NT2/D1 (cell line): ENCODE results near the gene CFH.

Experiments
- DNase-seq: peaks from one replicate; pipeline ENCODE4 v3.0.0-alpha.2; 2011; ENCODE audit warnings: low read depth, low spot score
- H3K27me3 ChIP-seq: 2 replicates; pipeline ENCODE4 v1.6.0; 2011; ENCODE audit warnings: mild to moderate bottlenecking; ENCODE audit not compliant: insufficient read length, insufficient read depth
- H3K36me3 ChIP-seq: 2 replicates; pipeline ENCODE4 v1.6.1; 2011; ENCODE audit warnings: mild to moderate bottlenecking, low read length, mixed read lengths; ENCODE audit not compliant: insufficient read depth, insufficient read length
- H3K4me1 ChIP-seq: 2 replicates; pipeline ENCODE4 v1.5.1; 2011; ENCODE audit not compliant: insufficient read depth, insufficient read length
- H3K4me3 ChIP-seq: 2 replicates; pipeline ENCODE4 v1.5.1; 2011; ENCODE audit warnings: low read depth; ENCODE audit not compliant: insufficient read length
- H3K9ac ChIP-seq: 2 replicates; pipeline ENCODE4 v1.6.0; 2011; ENCODE audit warnings: low read depth; ENCODE audit not compliant: insufficient read length
- H3K9me3 ChIP-seq: 2 replicates; pipeline ENCODE4 v1.5.1; 2011; ENCODE audit warnings: mild to moderate bottlenecking, low read length; ENCODE audit not compliant: insufficient read depth
- SUZ12 ChIP-seq: IDR thresholded peaks from 2 replicates; pipeline ENCODE4 v1.6.1; 2011; ENCODE audit not compliant: insufficient read length, insufficient read depth; ENCODE audit errors: extremely low read depth
- YY1 ChIP-seq: IDR thresholded peaks from 2 replicates; pipeline ENCODE4 v1.6.1; 2011; ENCODE audit not compliant: insufficient read length, insufficient read depth
- ZNF274 ChIP-seq: IDR thresholded peaks from 2 replicates; pipeline ENCODE4 v1.6.1; 2011; ENCODE audit warnings: mild to moderate bottlenecking, low read depth, low read length

CFH gene

GRCh38 chr1:196651079-196651478 is 764 bp upstream of the CFH start:
- Histone ChIP-seq H3K9ac (no peak overlapping the region), H3K27me3 (no peaks in the 10 kb centered on the region), H3K4me1 (no peaks in the 10 kb centered on the region), H3K4me3 (no peak overlapping the region), H3K9me3 (no peaks in the 10 kb centered on the region), H3K36me3 (no peaks in the 10 kb centered on the region)
- no peak for TF ChIP-seq ZNF274
- no peak for TF ChIP-seq SUZ12
- no peak for TF ChIP-seq YY1
- DNase-seq: no peak

GRCh38 chr1:196654271-196654670 is 2.4 kb downstream of the CFH start:
- Histone ChIP-seq H3K4me1 (no peaks in the 10 kb centered on the region), H3K4me3 (no peak overlapping the region), H3K9me3 (no peaks in the 10 kb centered on the region), H3K27me3 (no peaks in the 10 kb centered on the region), H3K9ac (no peak overlapping the region), H3K36me3 (no peaks in the 10 kb centered on the region)
- no peak for TF ChIP-seq ZNF274
- TF ChIP-seq SUZ12: no peak
- TF ChIP-seq YY1: no peak
- no peak for DNase-seq

DNA sequence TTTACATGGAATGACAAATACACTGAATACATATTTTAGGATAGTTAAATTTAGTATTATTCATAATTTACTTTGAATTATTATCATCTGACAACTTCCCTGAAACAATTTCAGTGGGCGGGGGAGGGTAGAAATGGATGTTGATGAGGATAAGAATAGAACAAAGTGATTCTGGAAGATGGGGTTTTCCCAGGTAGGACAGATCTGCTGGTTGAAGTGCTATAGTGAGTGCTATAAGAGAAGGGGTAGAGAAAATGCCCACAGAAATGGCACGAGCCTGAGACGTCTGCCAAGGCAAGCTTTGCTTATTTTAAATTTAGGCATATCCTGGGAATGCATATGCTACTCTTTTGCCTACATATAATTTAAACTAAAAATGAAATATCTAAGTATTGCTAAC is 3.2 kb downstream of the CFH start:
- DNase-seq: no peak
- Histone ChIP-seq H3K4me3 (no peak overlapping the region), H3K36me3 (no peaks in the 10 kb centered on the region), H3K4me1 (no peaks in the 10 kb centered on the region), H3K27me3 (no peaks in the 10 kb centered on the region), H3K9me3 (no peaks in the 10 kb centered on the region), H3K9ac (no peak overlapping the region)
- TF ChIP-seq SUZ12 (no peak), YY1 (no peak), ZNF274 (no peak)

GRCh38 chr1:196655494-196655893 is 3.7 kb downstream of the CFH start:
- Histone ChIP-seq H3K4me3 (no peak overlapping the region), H3K27me3 (no peaks in the 10 kb centered on the region), H3K36me3 (no peaks in the 10 kb centered on the region), H3K9me3 (no peaks in the 10 kb centered on the region), H3K4me1 (no peaks in the 10 kb centered on the region), H3K9ac (no peak overlapping the region)
- no peak for DNase-seq
- TF ChIP-seq ZNF274 (no peak), SUZ12 (no peak), YY1 (no peak)

- Histone ChIP-seq H3K4me1 (no peaks in the 10 kb centered on the region), H3K4me3 (no peak overlapping the region), H3K27me3 (no peaks in the 10 kb centered on the region), H3K9me3 (no peaks in the 10 kb centered on the region), H3K36me3 (no peaks in the 10 kb centered on the region), H3K9ac (no peak overlapping the region)
- DNase-seq: no peak
- no peak for TF ChIP-seq SUZ12
- TF ChIP-seq ZNF274: no peak
- TF ChIP-seq YY1: no peak
Observed at GRCh38 chr1:196659471-196659870, 7.6 kb downstream of the CFH start.

DNA sequence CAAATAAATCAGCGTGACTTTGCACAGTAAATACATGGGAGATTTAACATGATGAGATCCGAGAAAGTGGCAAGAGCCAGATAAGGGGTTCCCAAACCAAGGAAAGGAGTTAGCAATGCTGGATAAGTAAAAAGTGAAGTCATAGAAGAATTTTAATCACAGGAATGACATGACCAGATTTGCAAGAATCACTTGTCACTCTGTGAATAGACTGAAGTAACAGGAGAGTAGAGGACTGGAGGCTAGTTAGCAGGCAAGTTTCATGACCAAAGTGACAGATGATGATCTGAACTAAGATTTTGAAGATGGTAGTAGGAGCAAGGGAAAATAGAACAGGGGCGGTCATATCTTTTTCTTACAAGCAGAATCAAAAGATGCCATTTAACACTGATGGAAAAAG is 8.4 kb downstream of the CFH start:
- Histone ChIP-seq H3K4me3 (no peak overlapping the region), H3K4me1 (no peaks in the 10 kb centered on the region), H3K9ac (no peak overlapping the region), H3K9me3 (no peaks in the 10 kb centered on the region), H3K36me3 (no peaks in the 10 kb centered on the region), H3K27me3 (no peaks in the 10 kb centered on the region)
- DNase-seq: no peak
- TF ChIP-seq YY1 (no peak), SUZ12 (no peak), ZNF274 (no peak)

DNA sequence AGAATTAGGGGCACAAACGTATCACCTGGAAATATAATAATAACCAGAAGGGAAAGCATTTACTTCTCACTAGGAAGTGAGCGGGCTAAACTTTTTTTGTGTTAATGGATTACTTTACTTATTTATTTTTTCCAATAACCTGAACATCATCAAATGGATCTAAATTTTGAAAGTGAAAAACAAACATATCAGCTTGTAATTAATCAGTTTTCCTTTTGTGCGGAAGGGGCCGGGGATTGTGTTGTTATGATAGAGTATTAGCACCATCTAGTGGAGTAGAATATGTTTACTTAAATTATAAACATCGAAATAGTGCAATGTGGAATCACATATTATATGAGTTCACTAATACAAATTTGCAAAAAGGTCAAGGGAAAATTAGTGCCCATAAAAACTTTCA is 9.0 kb downstream of the CFH start:
- H3K4me3 ChIP-seq: no peak overlapping the region
- TF ChIP-seq SUZ12 (no peak), ZNF274 (no peak), YY1 (no peak)
- DNase-seq: peak; percentile 27
- no peaks in the 10 kb centered on the region for H3K9me3 ChIP-seq
- H3K4me1 ChIP-seq: no peaks in the 10 kb centered on the region
- no peaks in the 10 kb centered on the region for H3K36me3 ChIP-seq
- H3K9ac ChIP-seq: no peak overlapping the region
- H3K27me3 ChIP-seq: no peaks in the 10 kb centered on the region

- no peak for DNase-seq
- H3K36me3 ChIP-seq: no peaks in the 10 kb centered on the region
- no peaks in the 10 kb centered on the region for H3K9me3 ChIP-seq
- no peak overlapping the region for H3K9ac ChIP-seq
- no peaks in the 10 kb centered on the region for H3K27me3 ChIP-seq
- H3K4me1 ChIP-seq: no peaks in the 10 kb centered on the region
- no peak for TF ChIP-seq YY1
- no peak for TF ChIP-seq ZNF274
- no peak for TF ChIP-seq SUZ12
- no peak overlapping the region for H3K4me3 ChIP-seq
Observed at GRCh38 chr1:196661345-196661744, 9.5 kb downstream of the CFH start.
